A549 (cell line): ENCODE data around the gene TNIK. TPM values are rescaled to one million over a fixed set of nuclear protein-coding genes. Genes with fewer than 3 reads are reported as not detected.

Experiments used
- ATAC-seq, 2 experiments: fragments of 200-7000 bp in 1 of 2; fragments of >200 bp in 1 of 2; cut with Nextera tagmentation in 1 of 2; cut with Tn5 transposase in 1 of 2; 3 replicates each; pipeline versions ENCODE4 v1.8.0 to v1.9.1; 2018 to 2020; ENCODE audit warnings: mild to moderate bottlenecking in 1 of 2, moderate library complexity in 1 of 2
- CTCF ChIA-PET: fragments of 300-600 bp; sonication (Branson Sonifier 250); formaldehyde crosslinking; extraction: SDS; loops from one replicate; lab custom pipeline; 2021; ENCODE audit warnings: antibody characterized with exemption, inconsistent platforms; lab: Yijun Ruan, JAX
- POLR2A ChIA-PET: fragments of 350-600 bp; formaldehyde crosslinking; extraction: SDS; loops from one replicate; lab custom pipeline; 2021; ENCODE audit warnings: antibody characterized with exemption, inconsistent platforms; lab: Yijun Ruan, JAX
- DNase-seq, 2 experiments: peaks; one replicate each; pipeline versions ENCODE4 v3.0.0 to v3.0.0-alpha.2; 2011 to 2016; ENCODE audit warnings: low read depth in 1 of 2, low spot score in 1 of 2
- FAIRE-seq: peaks from 2 replicates; lab custom pipeline; 2011; peaks lifted over from hg19 to GRCh38; lab: Jason Lieb, UNC
- H3K27ac ChIP-seq, 2 experiments: fragments of >200 bp; sonication (Bioruptor Twin); formaldehyde crosslinking; 3 replicates each; pipeline ENCODE4 v1.5.1; 2016 to 2017
- H3K4me1 ChIP-seq: fragments of >200 bp; sonication (Bioruptor Twin); formaldehyde crosslinking; 3 replicates; pipeline ENCODE4 v1.6.1; 2016
- H3K4me2 ChIP-seq: fragments of >200 bp; sonication (Bioruptor Twin); formaldehyde crosslinking; 3 replicates; pipeline ENCODE4 v1.6.1; 2016
- H3K4me3 ChIP-seq: fragments of >200 bp; sonication (Bioruptor Twin); formaldehyde crosslinking; 3 replicates; pipeline ENCODE4 v1.5.1; 2016
- H3K9me3 ChIP-seq: fragments of >200 bp; sonication (Bioruptor Twin); formaldehyde crosslinking; 3 replicates; pipeline ENCODE4 v1.6.1; 2016
- BHLHE40 ChIP-seq: IDR thresholded peaks from 2 replicates; pipeline ENCODE4 v1.6.1; 2012; ENCODE audit warnings: low read depth, low read length, inconsistent platforms
- CBX2 ChIP-seq: fragments of 200-600 bp; sonication (generic); IDR thresholded peaks from 2 replicates; pipeline ENCODE4 v1.6.1; 2016; ENCODE audit warnings: low read depth, mild to moderate bottlenecking, borderline replicate concordance
- CHD4 ChIP-seq: fragments of 200-600 bp; sonication (generic); IDR thresholded peaks from 2 replicates; pipeline ENCODE4 v1.6.1; 2016; ENCODE audit warnings: antibody characterized with exemption, mild to moderate bottlenecking, borderline replicate concordance
- ESRRA ChIP-seq: fragments of 150-350 bp; IDR thresholded peaks from 2 replicates; pipeline ENCODE4 v1.6.1; 2014; ENCODE audit warnings: mild to moderate bottlenecking, low read length, borderline replicate concordance
- FOSL2 ChIP-seq, 2 experiments: fragments of 450-650 bp in 1 of 2; fragments of >200 bp in 1 of 2; sonication (Bioruptor Twin) in 1 of 2; formaldehyde crosslinking; IDR thresholded peaks; 2 replicates each; pipeline versions ENCODE4 v1.5.0 to v1.6.1; 2016 to 2020; ENCODE audit warnings: mild to moderate bottlenecking in 1 of 2, moderate library complexity in 1 of 2
- HEYL ChIP-seq: fragments of 250-450 bp; sonication (Bioruptor Pico); IDR thresholded peaks from 2 replicates; pipeline ENCODE4 v1.8.0; 2021; ENCODE audit warnings: mild to moderate bottlenecking, moderate library complexity
- JUNB ChIP-seq: fragments of >200 bp; sonication (Bioruptor Twin); formaldehyde crosslinking; IDR thresholded peaks from 2 replicates; pipeline ENCODE4 v1.6.1; 2016
- KDM5A ChIP-seq: fragments of 200-600 bp; sonication (generic); IDR thresholded peaks from 2 replicates; pipeline ENCODE4 v1.6.1; 2016; ENCODE audit warnings: antibody characterized with exemption, mild to moderate bottlenecking
- MYC ChIP-seq: IDR thresholded peaks from 2 replicates; pipeline ENCODE4 v1.6.1; 2012; ENCODE audit warnings: mild to moderate bottlenecking, inconsistent platforms, low read length, improper control_type of control experiment, borderline replicate concordance
- NPAS2 ChIP-seq: fragments of 250-450 bp; sonication (Bioruptor Pico); IDR thresholded peaks from 2 replicates; pipeline ENCODE4 v1.8.0; 2022; ENCODE audit warnings: mild to moderate bottlenecking, moderate library complexity, borderline replicate concordance
- PHF8 ChIP-seq: fragments of 200-600 bp; sonication (generic); IDR thresholded peaks from 2 replicates; pipeline ENCODE4 v1.6.1; 2016; ENCODE audit warnings: low read depth, mild to moderate bottlenecking, antibody characterized with exemption, moderate library complexity, borderline replicate concordance
- POLR2AphosphoS2 ChIP-seq: conservative IDR thresholded peaks from 2 replicates; pipeline ENCODE4 v1.6.1; 2012; ENCODE audit warnings: low read length, improper control_type of control experiment, inconsistent platforms
- TP53 ChIP-seq: fragments of 250-450 bp; sonication (Bioruptor Pico); IDR thresholded peaks from 2 replicates; pipeline ENCODE4 v1.5.0; 2021; ENCODE audit warnings: mild to moderate bottlenecking, moderate library complexity
- ZFP36 ChIP-seq: fragments of 450-650 bp; IDR thresholded peaks from 2 replicates; pipeline ENCODE4 v1.6.1; 2014; ENCODE audit warnings: borderline replicate concordance; ENCODE audit not compliant: partially characterized antibody
- WGBS: methylation state at CpG from one replicate; pipeline ENCODE4 v1.1.6; 2017; ENCODE audit errors: missing lambda C conversion rate; 5-methylcytosine and 5-hydroxymethylcytosine counted together
- polyA plus RNA-seq, 4 experiments: library from polyadenylated mRNA; depleted of rRNA in 3 of 4; stranded (reverse); fragments of >200 nt; fragmentation: RNase III in 1 of 4; extraction: RNeasy Plus Mini Kit Qiagen cat#74134 plus additional on column Dnase treatment in 1 of 4; gene quantifications; 2 replicates in 3 of 4; 3 replicates in 1 of 4; pipeline ENCODE4 v1.2.3, GENCODE V29; 2011 to 2017
- TF ChIP-seq, protein P1 (sequence below): fragments of >200 bp; sonication (Bioruptor Twin); formaldehyde crosslinking; IDR thresholded peaks from 3 replicates; pipeline ENCODE4 v1.5.1; 2016
- TF ChIP-seq, protein P2 (sequence below): fragments of 250-450 bp; sonication (Bioruptor Pico); IDR thresholded peaks from 2 replicates; pipeline ENCODE4 v1.5.0; 2020; ENCODE audit warnings: low read depth, mild to moderate bottlenecking, moderate library complexity
- TF ChIP-seq, protein P3 (sequence below): fragments of 250-450 bp; sonication (Bioruptor Pico); IDR thresholded peaks from 2 replicates; pipeline ENCODE4 v1.5.0; 2021; ENCODE audit warnings: mild to moderate bottlenecking, moderate library complexity, borderline replicate concordance
- TF ChIP-seq, protein P4 (sequence below): fragments of 200-600 bp; sonication (generic); IDR thresholded peaks from 2 replicates; pipeline ENCODE4 v1.6.1; 2016; ENCODE audit warnings: antibody characterized with exemption, mild to moderate bottlenecking, moderate library complexity
- TF ChIP-seq, protein P5 (sequence below): fragments of >200 bp; sonication (Bioruptor Twin); formaldehyde crosslinking; IDR thresholded peaks from 3 replicates; pipeline ENCODE4 v1.6.1; 2016

TNIK gene
- polyA plus RNA-seq, 2 of the 4 experiments (the other 2 are of a cell fraction), result 1.6 to 1.8 TPM

DNA sequence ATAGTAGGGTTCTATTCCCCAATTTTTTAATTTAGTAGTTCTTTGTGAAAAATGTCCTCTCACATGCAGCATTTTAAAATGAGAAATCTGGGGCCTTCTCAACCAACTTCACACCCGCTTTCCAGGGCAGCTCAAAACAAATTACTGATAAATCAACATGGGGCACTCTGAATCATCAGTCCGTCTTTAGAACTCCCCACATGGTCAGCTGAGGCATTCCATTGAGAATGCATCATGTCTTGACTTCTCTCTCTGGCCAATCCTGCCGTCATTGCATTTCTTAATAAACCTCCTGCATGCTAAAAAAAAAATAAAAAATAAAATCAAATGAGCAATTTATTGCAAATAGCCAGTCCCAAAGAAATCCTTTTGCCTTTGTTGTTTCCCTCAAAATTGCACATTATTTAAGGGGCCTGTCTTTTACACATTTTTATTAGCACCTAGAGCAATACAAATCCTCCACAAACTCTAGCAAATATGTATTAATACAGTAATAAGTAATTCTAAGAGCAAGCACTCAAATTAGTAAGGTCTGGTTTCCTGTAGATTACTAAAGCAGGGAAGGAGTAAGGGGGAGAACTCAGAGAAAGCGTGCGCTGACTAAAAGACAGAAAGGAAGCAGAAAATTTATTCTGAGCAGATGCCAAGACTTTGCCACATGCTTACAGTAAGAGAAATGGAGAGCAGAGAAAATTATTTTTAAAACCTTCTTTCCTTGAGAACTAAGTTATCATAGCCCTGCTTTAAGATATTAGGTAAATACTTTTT is 175.7 kb downstream of the TNIK start:
- H3K27ac ChIP-seq, result peak overlapping the region; percentile 46 to 67; a peak in 5 of 6 replicates
- FAIRE-seq, result no peak
- ChIA-PET CTCF (no interaction called here), POLR2A (interaction anchor here (0.8 kb wide), 1 partner anchor 15 kb away, joined by 3 read pairs; no protein-coding TSS in a partner anchor)
- no peaks in the 10 kb centered on the region for H3K9me3 ChIP-seq
- no peak overlapping the region for H3K4me3 ChIP-seq
- 44% methylated on average over 5 of the region's 5 CpGs for WGBS
- H3K4me1 ChIP-seq, result peaks cover 20% of the 10 kb centered on the region
- TF ChIP-seq ZFP36 (no peak), FOSL2 (IDR thresholded peaks at IDR 0.05) (0 out of 2 replicates have a peak, but pooled peaks have one; percentile 10), FOSL2 (CRISPR knock-in tag; IDR thresholded peaks at IDR 0.05) (peak; percentile 52), JUNB (peak; percentile 32; the same call in 1 of the 2 replicates)
- H3K4me2 ChIP-seq, result peak overlapping the region; percentile 51
- peak; percentile 85 to 95 for ATAC-seq
- DNase-seq, result peak; percentile 43 to 56

DNA sequence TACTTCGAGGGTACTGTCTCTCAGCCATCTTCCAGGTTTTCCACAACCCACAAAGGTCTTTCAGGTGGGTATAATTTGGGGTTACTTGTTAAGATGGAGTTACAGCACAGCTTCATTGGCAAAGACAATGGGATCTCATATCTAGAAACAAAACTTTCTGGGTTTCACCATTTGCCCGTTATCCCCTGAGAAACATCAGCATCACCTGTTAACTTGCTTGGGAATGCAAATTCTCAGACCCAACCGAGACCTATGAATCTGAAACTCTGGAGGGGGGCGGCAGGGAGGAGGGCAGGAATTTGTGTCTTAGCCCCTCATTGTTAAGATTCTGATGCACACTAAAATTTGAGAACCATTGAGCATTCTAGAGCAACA is 176.4 kb downstream of the TNIK start:
- DNase-seq (no peak), FAIRE-seq (no peak), ATAC-seq (no peak)
- H3K9me3 ChIP-seq, result no peaks in the 10 kb centered on the region
- no peak for TF ChIP-seq ESRRA
- TF ChIP-seq, protein P1, sequence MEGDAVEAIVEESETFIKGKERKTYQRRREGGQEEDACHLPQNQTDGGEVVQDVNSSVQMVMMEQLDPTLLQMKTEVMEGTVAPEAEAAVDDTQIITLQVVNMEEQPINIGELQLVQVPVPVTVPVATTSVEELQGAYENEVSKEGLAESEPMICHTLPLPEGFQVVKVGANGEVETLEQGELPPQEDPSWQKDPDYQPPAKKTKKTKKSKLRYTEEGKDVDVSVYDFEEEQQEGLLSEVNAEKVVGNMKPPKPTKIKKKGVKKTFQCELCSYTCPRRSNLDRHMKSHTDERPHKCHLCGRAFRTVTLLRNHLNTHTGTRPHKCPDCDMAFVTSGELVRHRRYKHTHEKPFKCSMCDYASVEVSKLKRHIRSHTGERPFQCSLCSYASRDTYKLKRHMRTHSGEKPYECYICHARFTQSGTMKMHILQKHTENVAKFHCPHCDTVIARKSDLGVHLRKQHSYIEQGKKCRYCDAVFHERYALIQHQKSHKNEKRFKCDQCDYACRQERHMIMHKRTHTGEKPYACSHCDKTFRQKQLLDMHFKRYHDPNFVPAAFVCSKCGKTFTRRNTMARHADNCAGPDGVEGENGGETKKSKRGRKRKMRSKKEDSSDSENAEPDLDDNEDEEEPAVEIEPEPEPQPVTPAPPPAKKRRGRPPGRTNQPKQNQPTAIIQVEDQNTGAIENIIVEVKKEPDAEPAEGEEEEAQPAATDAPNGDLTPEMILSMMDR, result no peak
- TF ChIP-seq, protein P2, sequence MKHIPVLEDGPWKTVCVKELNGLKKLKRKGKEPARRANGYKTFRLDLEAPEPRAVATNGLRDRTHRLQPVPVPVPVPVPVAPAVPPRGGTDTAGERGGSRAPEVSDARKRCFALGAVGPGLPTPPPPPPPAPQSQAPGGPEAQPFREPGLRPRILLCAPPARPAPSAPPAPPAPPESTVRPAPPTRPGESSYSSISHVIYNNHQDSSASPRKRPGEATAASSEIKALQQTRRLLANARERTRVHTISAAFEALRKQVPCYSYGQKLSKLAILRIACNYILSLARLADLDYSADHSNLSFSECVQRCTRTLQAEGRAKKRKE (CRISPR knock-in tag), result no peak
- TF ChIP-seq HEYL, result no peak
- no peak for TF ChIP-seq POLR2AphosphoS2
- TF ChIP-seq, protein P3, sequence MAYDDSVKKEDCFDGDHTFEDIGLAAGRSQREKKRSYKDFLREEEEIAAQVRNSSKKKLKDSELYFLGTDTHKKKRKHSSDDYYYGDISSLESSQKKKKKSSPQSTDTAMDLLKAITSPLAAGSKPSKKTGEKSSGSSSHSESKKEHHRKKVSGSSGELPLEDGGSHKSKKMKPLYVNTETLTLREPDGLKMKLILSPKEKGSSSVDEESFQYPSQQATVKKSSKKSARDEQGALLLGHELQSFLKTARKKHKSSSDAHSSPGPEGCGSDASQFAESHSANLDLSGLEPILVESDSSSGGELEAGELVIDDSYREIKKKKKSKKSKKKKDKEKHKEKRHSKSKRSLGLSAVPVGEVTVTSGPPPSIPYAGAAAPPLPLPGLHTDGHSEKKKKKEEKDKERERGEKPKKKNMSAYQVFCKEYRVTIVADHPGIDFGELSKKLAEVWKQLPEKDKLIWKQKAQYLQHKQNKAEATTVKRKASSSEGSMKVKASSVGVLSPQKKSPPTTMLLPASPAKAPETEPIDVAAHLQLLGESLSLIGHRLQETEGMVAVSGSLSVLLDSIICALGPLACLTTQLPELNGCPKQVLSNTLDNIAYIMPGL (CRISPR knock-in tag), result no peak
- TF ChIP-seq NPAS2 (CRISPR knock-in tag), result no peak
- no peak for TF ChIP-seq KDM5A
- TF ChIP-seq, protein P4, sequence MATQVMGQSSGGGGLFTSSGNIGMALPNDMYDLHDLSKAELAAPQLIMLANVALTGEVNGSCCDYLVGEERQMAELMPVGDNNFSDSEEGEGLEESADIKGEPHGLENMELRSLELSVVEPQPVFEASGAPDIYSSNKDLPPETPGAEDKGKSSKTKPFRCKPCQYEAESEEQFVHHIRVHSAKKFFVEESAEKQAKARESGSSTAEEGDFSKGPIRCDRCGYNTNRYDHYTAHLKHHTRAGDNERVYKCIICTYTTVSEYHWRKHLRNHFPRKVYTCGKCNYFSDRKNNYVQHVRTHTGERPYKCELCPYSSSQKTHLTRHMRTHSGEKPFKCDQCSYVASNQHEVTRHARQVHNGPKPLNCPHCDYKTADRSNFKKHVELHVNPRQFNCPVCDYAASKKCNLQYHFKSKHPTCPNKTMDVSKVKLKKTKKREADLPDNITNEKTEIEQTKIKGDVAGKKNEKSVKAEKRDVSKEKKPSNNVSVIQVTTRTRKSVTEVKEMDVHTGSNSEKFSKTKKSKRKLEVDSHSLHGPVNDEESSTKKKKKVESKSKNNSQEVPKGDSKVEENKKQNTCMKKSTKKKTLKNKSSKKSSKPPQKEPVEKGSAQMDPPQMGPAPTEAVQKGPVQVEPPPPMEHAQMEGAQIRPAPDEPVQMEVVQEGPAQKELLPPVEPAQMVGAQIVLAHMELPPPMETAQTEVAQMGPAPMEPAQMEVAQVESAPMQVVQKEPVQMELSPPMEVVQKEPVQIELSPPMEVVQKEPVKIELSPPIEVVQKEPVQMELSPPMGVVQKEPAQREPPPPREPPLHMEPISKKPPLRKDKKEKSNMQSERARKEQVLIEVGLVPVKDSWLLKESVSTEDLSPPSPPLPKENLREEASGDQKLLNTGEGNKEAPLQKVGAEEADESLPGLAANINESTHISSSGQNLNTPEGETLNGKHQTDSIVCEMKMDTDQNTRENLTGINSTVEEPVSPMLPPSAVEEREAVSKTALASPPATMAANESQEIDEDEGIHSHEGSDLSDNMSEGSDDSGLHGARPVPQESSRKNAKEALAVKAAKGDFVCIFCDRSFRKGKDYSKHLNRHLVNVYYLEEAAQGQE, result no peak
- TF ChIP-seq, protein P5, sequence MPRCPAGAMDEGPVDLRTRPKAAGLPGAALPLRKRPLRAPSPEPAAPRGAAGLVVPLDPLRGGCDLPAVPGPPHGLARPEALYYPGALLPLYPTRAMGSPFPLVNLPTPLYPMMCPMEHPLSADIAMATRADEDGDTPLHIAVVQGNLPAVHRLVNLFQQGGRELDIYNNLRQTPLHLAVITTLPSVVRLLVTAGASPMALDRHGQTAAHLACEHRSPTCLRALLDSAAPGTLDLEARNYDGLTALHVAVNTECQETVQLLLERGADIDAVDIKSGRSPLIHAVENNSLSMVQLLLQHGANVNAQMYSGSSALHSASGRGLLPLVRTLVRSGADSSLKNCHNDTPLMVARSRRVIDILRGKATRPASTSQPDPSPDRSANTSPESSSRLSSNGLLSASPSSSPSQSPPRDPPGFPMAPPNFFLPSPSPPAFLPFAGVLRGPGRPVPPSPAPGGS, result no peak
- TF ChIP-seq TP53 (CRISPR knock-in tag), result no peak
- no peak for TF ChIP-seq BHLHE40
- no peak for TF ChIP-seq CBX2
- TF ChIP-seq CHD4, result no peak
- TF ChIP-seq MYC, result no peak
- TF ChIP-seq PHF8, result no peak
- CTCF ChIA-PET, result no interaction called here
- H3K4me1 ChIP-seq, result peaks cover 20% of the 10 kb centered on the region
- POLR2A ChIA-PET, result interaction anchor here (0.8 kb wide), 1 partner anchor 14 kb away, joined by 3 read pairs; no protein-coding TSS in a partner anchor
- peak overlapping the region; percentile 51; the same call in 2 of the 3 replicates for H3K4me2 ChIP-seq
- H3K27ac ChIP-seq, result peak overlapping the region; percentile 40 to 67; a peak in 4 of 6 replicates
- no peak overlapping the region for H3K4me3 ChIP-seq
- WGBS, result 85% methylated on average over 4 of the region's 4 CpGs
